ENCODE data around the gene ATF2. TPM values are rescaled to one million over a fixed set of nuclear protein-coding genes. Genes with fewer than 3 reads are reported as not detected.
"Not testable (repeated sequence)": the region's sequence is repeated elsewhere in the genome, so short reads cannot be mapped to it uniquely, and the experiment has no call there.

The ATF2 gene
- total RNA-seq, 4 donors from 2014 or later, result 49.3 to 66.8 (median 54.7) TPM

GRCh38 chr2:175135177-175135576, 32.8 kb downstream of the ATF2 start:
- no peak for ATAC-seq (ENCODE audit: low FRiP score)
- no peak for TF ChIP-seq CTCF (IDR thresholded peaks at IDR 0.05)

GRCh38 chr2:175131252-175131651, 36.8 kb downstream of the ATF2 start:
- DNase-seq (ENCODE audit: low spot score) (no peak), ATAC-seq (ENCODE audit: low FRiP score) (no peak)
- TF ChIP-seq CTCF (IDR thresholded peaks at IDR 0.05), result no peak

More at GRCh38 chr2:175135177-175135576, 32.8 kb downstream of the ATF2 start:
- DNase-seq (ENCODE audit: low spot score), result no peak

GRCh38 chr2:175126661-175127060, 41.3 kb downstream of the ATF2 start:
- DNase-seq (ENCODE audit: low spot score), result no peak
- TF ChIP-seq CTCF (IDR thresholded peaks at IDR 0.05), result no peak
- ATAC-seq (ENCODE audit: low FRiP score), result no peak

- DNase-seq (ENCODE audit: low spot score) (no peak), ATAC-seq (ENCODE audit: low FRiP score) (no peak)
- TF ChIP-seq CTCF (IDR thresholded peaks at IDR 0.05), result no peak
Measured at GRCh38 chr2:175123254-175123653, 44.7 kb downstream of the ATF2 start.

GRCh38 chr2:175111200-175111657, 56.8 kb downstream of the ATF2 start:
- peak in 1 of 3 donors; percentile 14 for TF ChIP-seq CTCF (IDR thresholded peaks at IDR 0.05)
- no peak for ATAC-seq (ENCODE audit: low FRiP score)
- no peak for DNase-seq (ENCODE audit: low spot score)

GRCh38 chr2:175108091-175108490, 59.9 kb downstream of the ATF2 start:
- not testable (repeated sequence) for ATAC-seq (ENCODE audit: low FRiP score); DNase-seq (ENCODE audit: low spot score)

GRCh38 chr2:175107146-175107545, 60.9 kb downstream of the ATF2 start:
- DNase-seq (ENCODE audit: low spot score), result no peak
- TF ChIP-seq CTCF (IDR thresholded peaks at IDR 0.05), result no peak
- ATAC-seq (ENCODE audit: low FRiP score), result no peak

- DNase-seq (ENCODE audit: low spot score) (no peak), ATAC-seq (ENCODE audit: low FRiP score) (no peak)
- no peak for TF ChIP-seq CTCF (IDR thresholded peaks at IDR 0.05)
Measured at GRCh38 chr2:175103191-175103590, 64.8 kb downstream of the ATF2 start.

All from omental fat pad (tissue), 4 donors.